DND-41 (cell line): ENCODE results near the gene VPS33B.

Source experiments
- ATAC-seq: fragments of 200-7000 bp; cut with Tn5 transposase; 3 replicates; pipeline ENCODE4 v1.9.1; 2021; ENCODE audit warnings: low read depth; ENCODE audit not compliant: insufficient read depth
- DNase-seq: peaks from one replicate; pipeline ENCODE4 v3.0.0-alpha.2; 2020
- H2AFZ ChIP-seq: 2 replicates; pipeline ENCODE4 v1.6.0; 2012; ENCODE audit warnings: low read depth, low read length
- H3K27ac ChIP-seq: 2 replicates; pipeline ENCODE4 v1.5.1; 2012; ENCODE audit warnings: low read length, inconsistent platforms
- H3K27me3 ChIP-seq: fragments of 200-600 bp; sonication (generic); 2 replicates; pipeline ENCODE4 v1.6.0; 2012; ENCODE audit warnings: low read length, mild to moderate bottlenecking, inconsistent platforms; ENCODE audit not compliant: insufficient read depth, poor library complexity
- H3K36me3 ChIP-seq: 2 replicates; pipeline ENCODE4 v1.5.1; 2012; ENCODE audit warnings: low read length, inconsistent platforms; ENCODE audit not compliant: insufficient read depth
- H3K4me1 ChIP-seq: 2 replicates; pipeline ENCODE4 v1.5.1; 2012; ENCODE audit warnings: mild to moderate bottlenecking, low read length; ENCODE audit not compliant: insufficient read depth
- H3K4me2 ChIP-seq: 2 replicates; pipeline ENCODE4 v1.6.0; 2012; ENCODE audit warnings: mild to moderate bottlenecking, moderate library complexity, low read length, inconsistent platforms; ENCODE audit not compliant: insufficient read depth
- H3K4me3 ChIP-seq, 2 experiments: fragments of 200-600 bp in 1 of 2; shearing (Covaris generic) in 1 of 2; 2 replicates each; pipeline ENCODE4 v1.5.1; 2012 to 2016; ENCODE audit warnings: inconsistent platforms in 2 of 2, low read length in 2 of 2, mild to moderate bottlenecking in 2 of 2, low read depth in 1 of 2, moderate library complexity in 1 of 2
- H3K79me2 ChIP-seq: 2 replicates; pipeline ENCODE4 v1.6.0; 2012; ENCODE audit warnings: low read length, inconsistent platforms; ENCODE audit not compliant: insufficient read depth
- H3K9ac ChIP-seq: 2 replicates; pipeline ENCODE4 v1.6.0; 2012; ENCODE audit warnings: low read depth, mild to moderate bottlenecking, inconsistent platforms, low read length, moderate library complexity
- H3K9me3 ChIP-seq: 2 replicates; pipeline ENCODE4 v1.5.1; 2012; ENCODE audit warnings: low read length, moderate library complexity, mild to moderate bottlenecking, inconsistent platforms; ENCODE audit not compliant: insufficient read depth, severe bottlenecking
- H4K20me1 ChIP-seq: 2 replicates; pipeline ENCODE4 v1.6.0; 2012; ENCODE audit warnings: low read length; ENCODE audit not compliant: insufficient read depth
- CTCF ChIP-seq: IDR thresholded peaks from 2 replicates; pipeline ENCODE4 v1.5.1; 2012; ENCODE audit warnings: borderline replicate concordance, low read length, moderate library complexity, mild to moderate bottlenecking; ENCODE audit not compliant: poor library complexity, severe bottlenecking; ENCODE audit errors: extremely low read depth
- EZH2 ChIP-seq: IDR thresholded peaks from 3 replicates; pipeline ENCODE4 v1.6.1; 2012; ENCODE audit warnings: borderline replicate concordance, low read depth, mild to moderate bottlenecking, moderate library complexity, low read length, inconsistent platforms; ENCODE audit not compliant: severe bottlenecking

The VPS33B gene

GRCh38 chr15:90959028-90959595, 63.3 kb downstream of the VPS33B start:
- no peak overlapping the region for H3K27ac ChIP-seq
- TF ChIP-seq CTCF (no peak), EZH2 (no peak)
- no peak overlapping the region for H3K4me2 ChIP-seq
- no peaks in the 10 kb centered on the region for H3K9me3 ChIP-seq
- no peaks in the 10 kb centered on the region for H3K27me3 ChIP-seq
- ATAC-seq = no peak
- H4K20me1 ChIP-seq = peaks cover 8% of the 10 kb centered on the region; the same call in 1 of the 2 replicates
- peaks cover 21% of the 10 kb centered on the region for H3K4me1 ChIP-seq
- no peak overlapping the region for H2AFZ ChIP-seq
- DNase-seq = no peak
- H3K9ac ChIP-seq = no peak overlapping the region
- H3K36me3 ChIP-seq = peaks cover 72% of the 10 kb centered on the region
- no peak overlapping the region for H3K4me3 ChIP-seq
- peaks cover 48% of the 10 kb centered on the region for H3K79me2 ChIP-seq

- TF ChIP-seq CTCF = no peak
- no peak for TF ChIP-seq EZH2
- DNase-seq (no peak), ATAC-seq (no peak)
- no peaks in the 10 kb centered on the region for H3K9me3 ChIP-seq
- H3K27me3 ChIP-seq = no peaks in the 10 kb centered on the region
- no peak overlapping the region for H3K27ac ChIP-seq
- H3K4me1 ChIP-seq = peaks cover 26% of the 10 kb centered on the region
- H3K79me2 ChIP-seq = peaks cover 38% of the 10 kb centered on the region
- H4K20me1 ChIP-seq = peaks cover 5% of the 10 kb centered on the region; the same call in 1 of the 2 replicates
- H3K4me3 ChIP-seq = no peak overlapping the region
- H3K9ac ChIP-seq = 0 out of 2 replicates have a peak overlapping the region, but pooled peaks have one; percentile 11
- H2AFZ ChIP-seq = no peak overlapping the region
- no peak overlapping the region for H3K4me2 ChIP-seq
- H3K36me3 ChIP-seq = peaks cover 72% of the 10 kb centered on the region
These were observed 64.6 kb downstream of the VPS33B start for GRCh38 chr15:90957791-90958190.

- Histone ChIP-seq H4K20me1 (peaks cover 5% of the 10 kb centered on the region; the same call in 1 of the 2 replicates), H3K4me2 (0 out of 2 replicates have a peak overlapping the region, but pooled peaks have one; percentile 82), H3K27ac (no peak overlapping the region), H3K4me1 (peaks cover 26% of the 10 kb centered on the region), H3K9ac (peak overlapping the region; percentile 11; the same call in 1 of the 2 replicates), H3K9me3 (no peaks in the 10 kb centered on the region), H3K79me2 (peaks cover 38% of the 10 kb centered on the region), H2AFZ (no peak overlapping the region), H3K27me3 (no peaks in the 10 kb centered on the region), H3K4me3 (no peak overlapping the region), H3K36me3 (peaks cover 69% of the 10 kb centered on the region)
- ATAC-seq (no peak), DNase-seq (no peak)
- TF ChIP-seq CTCF (no peak), EZH2 (no peak)
These were observed 65.2 kb downstream of the VPS33B start for GRCh38 chr15:90957031-90957790.
